GM23338 (cell line): ENCODE measurements around the gene ESPNL. TPM values are rescaled to one million over a fixed set of nuclear protein-coding genes. Genes with fewer than 3 reads are reported as not detected.

ENCODE experiments used
- ATAC-seq: fragments of 200-7000 bp; cut with Tn5 transposase; 3 replicates; pipeline ENCODE4 v1.9.1; 2020
- DNase-seq: peaks from one replicate; pipeline ENCODE4 v3.0.0-alpha.2; 2015; ENCODE audit warnings: low spot score
- H2AFZ ChIP-seq: fragments of 200-600 bp; sonication (generic); 2 replicates; pipeline ENCODE4 v1.8.0; 2016; ENCODE audit warnings: antibody characterized with exemption, mild to moderate bottlenecking, moderate library complexity
- H3F3A ChIP-seq: fragments of 200-600 bp; sonication (generic); replicated peaks from 2 replicates; pipeline ENCODE4 v1.8.0; 2017; ENCODE audit warnings: antibody characterized with exemption, mixed run types, low read depth
- H3K27ac ChIP-seq: fragments of 200-600 bp; sonication (generic); 2 replicates; pipeline ENCODE4 v1.6.1; 2016; ENCODE audit warnings: low read depth
- H3K27me3 ChIP-seq: fragments of 200-600 bp; sonication (generic); 2 replicates; pipeline ENCODE4 v1.8.0; 2016; ENCODE audit warnings: mild to moderate bottlenecking, mixed run types, moderate library complexity; ENCODE audit not compliant: insufficient read depth
- H3K36me3 ChIP-seq: fragments of 200-600 bp; sonication (generic); 2 replicates; pipeline ENCODE4 v1.8.0; 2016; ENCODE audit warnings: mild to moderate bottlenecking; ENCODE audit not compliant: insufficient read depth
- H3K4me1 ChIP-seq: fragments of 200-600 bp; sonication (generic); 2 replicates; pipeline ENCODE4 v1.8.0; 2016; ENCODE audit warnings: mild to moderate bottlenecking, moderate library complexity; ENCODE audit not compliant: insufficient read depth
- H3K4me2 ChIP-seq: fragments of 200-600 bp; sonication (generic); 2 replicates; pipeline ENCODE4 v1.7.1; 2017; ENCODE audit warnings: mixed run types
- H3K4me3 ChIP-seq: fragments of 200-600 bp; sonication (generic); 2 replicates; pipeline ENCODE4 v1.6.1; 2016; ENCODE audit warnings: mixed run types
- H3K79me2 ChIP-seq: fragments of 200-600 bp; sonication (generic); replicated peaks from 2 replicates; pipeline ENCODE4 v1.8.0; 2017; ENCODE audit warnings: mild to moderate bottlenecking; ENCODE audit not compliant: insufficient read depth
- H3K9me2 ChIP-seq: fragments of 200-600 bp; sonication (generic); 2 replicates; pipeline ENCODE4 v1.8.0; 2017; ENCODE audit not compliant: insufficient read depth
- H4K20me1 ChIP-seq: fragments of 200-600 bp; sonication (generic); replicated peaks from 2 replicates; pipeline ENCODE4 v1.8.0; 2017; ENCODE audit warnings: mild to moderate bottlenecking; ENCODE audit not compliant: insufficient read depth
- H3K27ac Mint-ChIP-seq: 2 replicates; pipeline ENCODE4 v1.8.0; 2020; ENCODE audit warnings: inconsistent platforms, mild to moderate bottlenecking, moderate library complexity, mixed read lengths
- H3K27me3 Mint-ChIP-seq: 3 replicates; pipeline ENCODE4 v1.8.0; 2022; ENCODE audit warnings: low read depth, mild to moderate bottlenecking, moderate library complexity, mixed read lengths, inconsistent platforms; ENCODE audit not compliant: insufficient read depth, poor library complexity
- H3K36me3 Mint-ChIP-seq: 3 replicates; pipeline ENCODE4 v1.8.0; 2021; ENCODE audit warnings: low read depth, mild to moderate bottlenecking, inconsistent platforms, moderate library complexity, mixed read lengths
- H3K4me1 Mint-ChIP-seq: 3 replicates; pipeline ENCODE4 v1.8.0; 2020; ENCODE audit warnings: mild to moderate bottlenecking, inconsistent platforms, mixed read lengths
- H3K4me3 Mint-ChIP-seq: 3 replicates; pipeline ENCODE4 v1.8.0; 2021; ENCODE audit warnings: moderate library complexity, mild to moderate bottlenecking, inconsistent platforms, mixed read lengths
- H3K9me3 Mint-ChIP-seq: 3 replicates; pipeline ENCODE4 v1.8.0; 2020; ENCODE audit warnings: moderate library complexity, mild to moderate bottlenecking, inconsistent platforms, mixed read lengths
- ETS1 ChIP-seq: IDR thresholded peaks from 2 replicates; pipeline ENCODE4 v1.6.1; 2016; ENCODE audit warnings: antibody characterized with exemption
- EZH2 ChIP-seq: fragments of 200-600 bp; sonication (generic); IDR thresholded peaks from one replicate; pipeline ENCODE4 v1.8.0; 2017; ENCODE audit warnings: antibody characterized with exemption, mild to moderate bottlenecking, low read depth; ENCODE audit not compliant: unreplicated experiment
- JUNB ChIP-seq: IDR thresholded peaks from one replicate; pipeline ENCODE4 v1.6.1; 2016; ENCODE audit warnings: antibody characterized with exemption; ENCODE audit not compliant: unreplicated experiment
- NANOG ChIP-seq: IDR thresholded peaks from 2 replicates; pipeline ENCODE4 v1.6.1; 2016; ENCODE audit warnings: antibody characterized with exemption, borderline replicate concordance
- STAT1 ChIP-seq: IDR thresholded peaks from one replicate; pipeline ENCODE4 v1.6.1; 2016; ENCODE audit warnings: antibody characterized with exemption; ENCODE audit not compliant: unreplicated experiment
- ZNF331 ChIP-seq: fragments of 250-450 bp; sonication (Bioruptor Pico); IDR thresholded peaks from 2 replicates; pipeline ENCODE4 v1.5.0; 2020; ENCODE audit warnings: low read depth, mild to moderate bottlenecking, moderate library complexity
- polyA plus RNA-seq: library from polyadenylated mRNA; unstranded; fragments of >200 nt; fragmentation: Nextera tagmentation; extraction: Ambion mirVana; gene quantifications from 2 replicates; pipeline ENCODE4 v1.2.1, GENCODE V29; 2016
- total RNA-seq: library from RNA; depleted of rRNA; stranded (reverse); fragments of >200 nt; shearing (Covaris generic); gene quantifications from 2 replicates; pipeline ENCODE4 v1.2.3, GENCODE V29; 2014

The ESPNL gene
- total and polyA plus RNA-seq, 2 experiments from 2014 or later = 0.44 to 3.1 TPM

- H3K4me2 ChIP-seq = no peak overlapping the region
- H3F3A ChIP-seq = 0 out of 2 replicates have a peak, but pooled peaks cover 8% of the 10 kb centered on the region
- Mint-ChIP-seq H3K4me3 (no peak overlapping the region), H3K9me3 (no peaks in the 10 kb centered on the region), H3K36me3 (no peaks in the 10 kb centered on the region), H3K4me1 (peaks cover 10% of the 10 kb centered on the region), H3K27ac (no peak overlapping the region), H3K27me3 (peaks cover 60% of the 10 kb centered on the region)
- H3K4me1 ChIP-seq = peaks cover 13% of the 10 kb centered on the region
- TF ChIP-seq JUNB = no peak
- no peaks in the 10 kb centered on the region for H3K36me3 ChIP-seq
- H3K27me3 ChIP-seq = peaks cover 62% of the 10 kb centered on the region
- H3K9me2 ChIP-seq = no peaks in the 10 kb centered on the region
- H4K20me1 ChIP-seq = no peaks in the 10 kb centered on the region
- DNase-seq (no peak), ATAC-seq (no peak)
- no peak overlapping the region for H3K4me3 ChIP-seq
- no peak overlapping the region for H3K27ac ChIP-seq
- no peak overlapping the region for H2AFZ ChIP-seq
- no peaks in the 10 kb centered on the region for H3K79me2 ChIP-seq
These were observed 61.3 kb downstream of the ESPNL start for GRCh38 chr2:238161291-238162051.

GRCh38 chr2:238162251-238162845 is 62.2 kb downstream of the ESPNL start:
- TF ChIP-seq ETS1 (no peak), NANOG (no peak)
- Mint-ChIP-seq H3K9me3 (no peaks in the 10 kb centered on the region), H3K4me3 (no peak overlapping the region), H3K4me1 (peaks cover 10% of the 10 kb centered on the region), H3K27ac (no peak overlapping the region), H3K36me3 (no peaks in the 10 kb centered on the region), H3K27me3 (peaks cover 58% of the 10 kb centered on the region)
- Histone ChIP-seq H3F3A (0 out of 2 replicates have a peak, but pooled peaks cover 8% of the 10 kb centered on the region), H3K4me1 (peaks cover 13% of the 10 kb centered on the region), H3K4me3 (no peak overlapping the region), H3K36me3 (no peaks in the 10 kb centered on the region), H3K79me2 (no peaks in the 10 kb centered on the region), H3K9me2 (no peaks in the 10 kb centered on the region), H4K20me1 (no peaks in the 10 kb centered on the region), H3K27me3 (peaks cover 54% of the 10 kb centered on the region), H3K4me2 (no peak overlapping the region), H2AFZ (no peak overlapping the region), H3K27ac (no peak overlapping the region)
- ATAC-seq = no peak
- DNase-seq = no peak

- TF ChIP-seq ZNF331 (CRISPR knock-in tag) = no peak
- peak; percentile 74 for TF ChIP-seq EZH2
- TF ChIP-seq STAT1 = no peak
- no peak for TF ChIP-seq JUNB
- Histone ChIP-seq H3K4me1 (peaks cover 13% of the 10 kb centered on the region), H2AFZ (peak overlapping the region; percentile 84), H3K36me3 (no peaks in the 10 kb centered on the region), H4K20me1 (no peaks in the 10 kb centered on the region), H3K27ac (no peak overlapping the region), H3K79me2 (no peaks in the 10 kb centered on the region), H3K27me3 (peaks cover 48% of the 10 kb centered on the region), H3K4me2 (peak overlapping the region; percentile 80), H3K9me2 (no peaks in the 10 kb centered on the region), H3K4me3 (peak overlapping the region; percentile 57), H3F3A (0 out of 2 replicates have a peak, but pooled peaks cover 5% of the 10 kb centered on the region)
- peaks cover 10% of the 10 kb centered on the region for H3K4me1 Mint-ChIP-seq
- no peaks in the 10 kb centered on the region for H3K9me3 Mint-ChIP-seq
- peak overlapping the region; percentile 51 for H3K4me3 Mint-ChIP-seq
- no peak overlapping the region for H3K27ac Mint-ChIP-seq
- DNase-seq (no peak), ATAC-seq (no peak)
- H3K36me3 Mint-ChIP-seq = peaks cover 2% of the 10 kb centered on the region; the same call in 1 of the 3 replicates
- peaks cover 52% of the 10 kb centered on the region for H3K27me3 Mint-ChIP-seq
These were observed 62.8 kb downstream of the ESPNL start for GRCh38 chr2:238162846-238163441.
